PC-3 (cell line): ENCODE results near the gene ZFX.

Experiments
- CTCF ChIP-seq: fragments of 300-600 bp; sonication (generic); conservative IDR thresholded peaks from 2 replicates; pipeline ENCODE4 v1.5.1; 2017; ENCODE audit warnings: antibody characterized with exemption, low read depth, mild to moderate bottlenecking, low read length
- EZH2 ChIP-seq: fragments of 300-600 bp; sonication (generic); IDR thresholded peaks from one replicate; pipeline ENCODE4 v1.6.1; 2017; ENCODE audit warnings: antibody characterized with exemption, mild to moderate bottlenecking, low read length; ENCODE audit not compliant: unreplicated experiment

GRCh38 chrX:24210190-24210589 lies 60.7 kb downstream of the ZFX start:
- TF ChIP-seq CTCF (no peak), EZH2 (no peak)
